Smooth muscle cell (in vitro differentiated cells): ENCODE measurements around the gene CRYBB1. TPM values are rescaled to one million over a fixed set of nuclear protein-coding genes. Genes with fewer than 3 reads are reported as not detected.
A peak's percentile ranks its signal among the peaks of the same experiment; 100 is the strongest.

ENCODE experiments used
- DNase-seq: peaks from one replicate; lab custom pipeline; 2025; ENCODE audit not compliant: unreplicated experiment; lab: John Stamatoyannopoulos, UW
- H2AFZ ChIP-seq: fragments of 200-600 bp; sonication (generic); 2 replicates; pipeline ENCODE4 v1.6.0; 2016; ENCODE audit warnings: antibody characterized with exemption, low read depth, mild to moderate bottlenecking
- H3F3A ChIP-seq: fragments of 200-600 bp; sonication (generic); 2 replicates; pipeline ENCODE4 v1.6.0; 2017; ENCODE audit warnings: antibody characterized with exemption, low read depth
- H3K27ac ChIP-seq: fragments of 200-600 bp; sonication (generic); 2 replicates; pipeline ENCODE4 v1.5.1; 2016; ENCODE audit warnings: low read depth, mild to moderate bottlenecking
- H3K27me3 ChIP-seq: fragments of 200-600 bp; sonication (generic); 2 replicates; pipeline ENCODE4 v1.6.1; 2016; ENCODE audit warnings: low read depth, mild to moderate bottlenecking
- H3K36me3 ChIP-seq: fragments of 200-600 bp; sonication (generic); 2 replicates; pipeline ENCODE4 v1.5.1; 2016; ENCODE audit warnings: low read depth
- H3K4me1 ChIP-seq: fragments of 200-600 bp; sonication (generic); 2 replicates; pipeline ENCODE4 v1.5.1; 2016; ENCODE audit warnings: low read depth
- H3K4me2 ChIP-seq: fragments of 200-600 bp; sonication (generic); 2 replicates; pipeline ENCODE4 v1.6.0; 2016; ENCODE audit warnings: mild to moderate bottlenecking
- H3K4me3 ChIP-seq: fragments of 200-600 bp; sonication (generic); 2 replicates; pipeline ENCODE4 v1.5.1; 2016; ENCODE audit warnings: mild to moderate bottlenecking
- H3K79me2 ChIP-seq: fragments of 200-600 bp; sonication (generic); 2 replicates; pipeline ENCODE4 v1.6.0; 2016; ENCODE audit warnings: low read depth, mild to moderate bottlenecking
- H3K9ac ChIP-seq: fragments of 200-600 bp; sonication (generic); 2 replicates; pipeline ENCODE4 v1.6.0; 2016; ENCODE audit warnings: low read depth
- H3K9me3 ChIP-seq: fragments of 200-600 bp; sonication (generic); replicated peaks from 2 replicates; pipeline ENCODE4 v1.5.1; 2016; ENCODE audit warnings: low read depth
- H4K20me1 ChIP-seq: fragments of 200-600 bp; sonication (generic); 2 replicates; pipeline ENCODE4 v1.6.0; 2016; ENCODE audit warnings: low read depth
- CTCF ChIP-seq: fragments of 200-600 bp; sonication (generic); IDR thresholded peaks from 2 replicates; pipeline ENCODE4 v1.5.1; 2017; ENCODE audit warnings: borderline replicate concordance, mild to moderate bottlenecking, antibody characterized with exemption; ENCODE audit not compliant: insufficient read depth, poor library complexity, severe bottlenecking
- WGBS: methylation state at CpG from one replicate; pipeline ENCODE4 v1.1.7; 2016; ENCODE audit warnings: low lambda C conversion rate; 5-methylcytosine and 5-hydroxymethylcytosine counted together
- polyA plus RNA-seq: library from polyadenylated mRNA; unstranded; fragments of >200 nt; fragmentation: Nextera tagmentation; extraction: Ambion mirVana; gene quantifications from 2 replicates; pipeline ENCODE4 v1.2.1, GENCODE V29; 2016
- total RNA-seq: library from RNA; depleted of rRNA; stranded (reverse); fragments of >200 nt; gene quantifications from 2 replicates; pipeline ENCODE4 v1.2.3, GENCODE V29; 2014

Gene CRYBB1
- total and polyA plus RNA-seq, 2 experiments from 2014 or later = not detected

DNA sequence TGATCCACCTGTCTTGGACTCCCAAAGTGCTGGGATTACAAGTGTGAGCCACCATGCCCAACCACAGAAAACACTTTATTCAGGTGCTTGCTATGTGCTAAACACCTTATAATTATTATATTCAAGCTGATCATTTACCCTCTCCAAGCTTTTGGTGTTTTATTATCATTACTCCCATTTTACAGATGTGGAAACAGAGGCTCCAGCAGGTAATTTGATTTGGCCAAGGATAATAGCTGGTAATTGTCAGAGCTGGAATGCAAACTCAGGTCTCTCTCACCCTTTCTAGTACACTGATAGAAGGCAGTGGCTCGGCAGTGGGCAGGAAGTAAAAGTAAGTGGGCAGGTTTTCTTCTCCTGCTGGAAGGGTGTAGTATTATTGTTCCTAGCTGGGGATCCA, 24.1 kb downstream of the CRYBB1 start:
- Histone ChIP-seq H3K4me1 (no peaks in the 10 kb centered on the region), H3K27ac (no peak overlapping the region), H4K20me1 (no peaks in the 10 kb centered on the region), H3K36me3 (no peaks in the 10 kb centered on the region), H3K27me3 (no peaks in the 10 kb centered on the region), H3F3A (no peaks in the 10 kb centered on the region), H2AFZ (no peak overlapping the region), H3K4me2 (no peak overlapping the region), H3K9me3 (no peaks in the 10 kb centered on the region), H3K79me2 (peaks cover 10% of the 10 kb centered on the region), H3K4me3 (no peak overlapping the region), H3K9ac (no peak overlapping the region)
- no peak for TF ChIP-seq CTCF
- no peak for DNase-seq
- 70% methylated on average over 1 of the region's 1 CpG for WGBS

GRCh38 chr22:26592421-26592891, 25.4 kb downstream of the CRYBB1 start:
- WGBS = 85% methylated on average over 4 of the region's 4 CpGs
- no peak for DNase-seq

DNA sequence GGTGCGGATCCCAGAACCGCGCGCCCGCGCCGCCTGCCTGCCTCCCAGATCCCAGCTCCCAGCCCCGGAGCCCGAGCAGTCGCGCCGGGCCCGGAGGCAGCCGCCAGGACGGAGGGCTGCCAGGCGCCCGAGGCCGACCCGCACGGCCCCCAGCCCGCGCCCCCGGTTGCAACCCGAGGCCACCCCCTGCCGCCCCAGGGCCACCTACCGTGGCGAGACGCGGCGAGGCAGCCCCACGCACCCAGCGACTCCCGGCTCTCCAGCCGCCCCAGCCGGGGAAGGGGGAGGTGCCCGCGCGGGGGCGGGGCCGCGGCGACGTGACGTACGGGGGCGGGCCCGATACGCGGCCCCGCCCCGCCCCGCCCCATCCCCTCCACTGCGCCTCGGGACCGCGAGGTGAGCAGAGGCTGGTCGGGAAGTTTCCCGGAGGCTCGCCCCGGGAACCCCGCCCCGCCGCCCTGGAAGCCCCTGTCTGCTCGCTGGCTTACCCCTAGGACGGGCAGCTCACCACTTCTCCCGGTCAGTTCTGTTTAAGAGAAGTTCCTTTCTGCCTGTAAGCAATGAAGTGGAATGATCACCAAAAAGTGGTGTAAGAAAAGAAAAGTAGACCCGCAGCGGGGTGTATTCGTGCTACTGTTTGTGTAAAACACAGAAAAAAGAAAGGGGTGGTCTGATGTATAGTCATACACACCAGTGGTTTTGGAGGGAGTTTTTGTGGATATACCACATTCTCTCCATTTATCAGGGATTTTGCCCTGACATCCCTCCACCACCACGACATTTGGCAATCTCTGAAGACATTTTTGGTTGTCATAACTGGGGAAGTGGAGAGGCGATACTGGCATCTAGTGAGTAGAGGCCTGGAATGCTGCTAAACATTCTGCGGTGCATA, 27.7 kb downstream of the CRYBB1 start, which contains the start of gene TPST2:
TSS of gene TPST2 (minus strand) at position 288 of the 892 bp plus-strand sequence. CDS start 48,502 bp downstream, outside the sequence.
- peaks cover 13% of the 10 kb centered on the region for H3F3A ChIP-seq
- H3K79me2 ChIP-seq = peaks cover 28% of the 10 kb centered on the region
- peaks cover 5% of the 10 kb centered on the region for H4K20me1 ChIP-seq
- peak within 1 kb of the TSS; percentile 96 for H3K4me3 ChIP-seq
- H3K4me2 ChIP-seq = peak within 1 kb of the TSS; percentile 99
- no peaks in the 10 kb centered on the region for H3K27me3 ChIP-seq
- whole genome bisulfite sequencing = 12% methylated on average over 25 of the region's 72 CpGs
- no peaks in the 10 kb centered on the region for H3K9me3 ChIP-seq
- H3K9ac ChIP-seq = peak within 1 kb of the TSS; percentile 90
- H3K36me3 ChIP-seq = no peaks in the 10 kb centered on the region
- H3K27ac ChIP-seq = peak within 1 kb of the TSS; percentile 83
- no peak for TF ChIP-seq CTCF
- H3K4me1 ChIP-seq = no peaks in the 10 kb centered on the region
- DNase-seq = peak; percentile 55
- H2AFZ ChIP-seq = peak within 1 kb of the TSS; percentile 92

More at GRCh38 chr22:26592421-26592891, 25.4 kb downstream of the CRYBB1 start:
- H4K20me1 ChIP-seq = no peaks in the 10 kb centered on the region
- H3K79me2 ChIP-seq = peaks cover 23% of the 10 kb centered on the region
- no peaks in the 10 kb centered on the region for H3K9me3 ChIP-seq
- no peak overlapping the region for H3K4me3 ChIP-seq
- H3K4me1 ChIP-seq = no peaks in the 10 kb centered on the region
- no peak overlapping the region for H2AFZ ChIP-seq
- peaks cover 4% of the 10 kb centered on the region for H3F3A ChIP-seq
- no peak overlapping the region for H3K9ac ChIP-seq
- H3K36me3 ChIP-seq = no peaks in the 10 kb centered on the region
- no peaks in the 10 kb centered on the region for H3K27me3 ChIP-seq
- H3K4me2 ChIP-seq = no peak overlapping the region
- TF ChIP-seq CTCF = no peak
- H3K27ac ChIP-seq = no peak overlapping the region
